HepG2 (cell line): Measurements from ENCODE around the gene BMP2. TPM values are rescaled to one million over a fixed set of nuclear protein-coding genes. Genes with fewer than 3 reads are reported as not detected.

Source experiments
- ATAC-seq: fragments of 200-7000 bp; cut with Tn5 transposase; 3 replicates; pipeline ENCODE4 v1.9.1; 2020; ENCODE audit warnings: mild to moderate bottlenecking, moderate library complexity
- BruUV-seq: library from RNA; stranded (reverse); fragments of 400-500 nt; replicated peaks from 2 replicates; lab custom pipeline; 2021; lab: Mats Ljungman, UMichigan
- CTCF ChIA-PET: fragments of 300-600 bp; formaldehyde crosslinking; extraction: SDS; loops from one replicate; lab custom pipeline; 2021; ENCODE audit warnings: low total read pairs, inconsistent platforms, low intra/inter-chr PET ratio; lab: Yijun Ruan, JAX
- POLR2A ChIA-PET: fragments of 350-600 bp; sonication (Branson Sonifier 250); formaldehyde crosslinking; loops from one replicate; lab custom pipeline; 2020; ENCODE audit warnings: antibody characterized with exemption, inconsistent platforms; lab: Yijun Ruan, JAX
- DNase-seq: peaks from one replicate; pipeline ENCODE4 v3.0.0-alpha.2; 2015; ENCODE audit warnings: low spot score
- FAIRE-seq: peaks from 3 replicates; lab custom pipeline; 2011; peaks lifted over from hg19 to GRCh38; lab: Jason Lieb, UNC
- H2AFZ ChIP-seq: one replicate; pipeline ENCODE4 v1.6.1; 2011; ENCODE audit warnings: low read length, inconsistent platforms
- H3K27ac ChIP-seq: fragments of 300-600 bp; 3 replicates; pipeline ENCODE4 v1.8.0; 2011; ENCODE audit warnings: mixed run types, mild to moderate bottlenecking, mixed read lengths, low read length, inconsistent platforms; ENCODE audit not compliant: insufficient read depth; ENCODE audit errors: extremely low read length
- H3K27me3 ChIP-seq, 2 experiments: fragments of 200-600 bp in 1 of 2; 2 replicates in 1 of 2; 3 replicates in 1 of 2; pipeline versions ENCODE4 v1.6.0 to v1.8.0; 2011; ENCODE audit warnings: low read length in 2 of 2, mild to moderate bottlenecking in 2 of 2, moderate library complexity in 2 of 2, inconsistent platforms in 1 of 2; ENCODE audit not compliant: insufficient read depth in 2 of 2, control insufficient read depth in 1 of 2
- H3K36me3 ChIP-seq, 2 experiments: fragments of 200-600 bp in 1 of 2; replicated peaks in 1 of 2; 2 replicates in 1 of 2; 3 replicates in 1 of 2; pipeline versions ENCODE4 v1.5.1 to v1.8.0; 2011; ENCODE audit warnings: low read length in 2 of 2, inconsistent platforms in 1 of 2; ENCODE audit not compliant: insufficient read depth in 2 of 2, control insufficient read depth in 1 of 2
- H3K4me1 ChIP-seq: 2 replicates; pipeline ENCODE4 v1.5.1; 2012; ENCODE audit warnings: low read length, inconsistent platforms; ENCODE audit not compliant: insufficient read depth
- H3K4me2 ChIP-seq: 2 replicates; pipeline ENCODE4 v1.6.0; 2011; ENCODE audit warnings: low read depth, low read length, inconsistent platforms
- H3K4me3 ChIP-seq, 3 experiments: fragments of 200-600 bp in 1 of 3; sonication (generic), shearing (Covaris generic) in 1 of 3; replicated peaks in 1 of 3; 2 replicates each; pipeline ENCODE4 v1.5.1; 2011 to 2016; ENCODE audit warnings: low read length in 3 of 3, inconsistent platforms in 2 of 3, low read depth in 2 of 3, mild to moderate bottlenecking in 2 of 3, control low read depth in 1 of 3, mixed read lengths in 1 of 3; ENCODE audit not compliant: insufficient read depth in 1 of 3
- H3K79me2 ChIP-seq: one replicate; pipeline ENCODE4 v1.6.1; 2011; ENCODE audit warnings: low read length, inconsistent platforms; ENCODE audit not compliant: insufficient read depth
- H3K9ac ChIP-seq: 2 replicates; pipeline ENCODE4 v1.6.0; 2011; ENCODE audit warnings: mild to moderate bottlenecking, low read depth, low read length, inconsistent platforms; ENCODE audit not compliant: insufficient read depth
- H3K9me3 ChIP-seq: 2 replicates; pipeline ENCODE4 v1.5.1; 2012; ENCODE audit warnings: mild to moderate bottlenecking, low read length
- H4K20me1 ChIP-seq: 2 replicates; pipeline ENCODE4 v1.6.0; 2011; ENCODE audit warnings: inconsistent platforms, mild to moderate bottlenecking, low read length, moderate library complexity; ENCODE audit not compliant: insufficient read depth
- ISL2 ChIP-seq: sonication (generic); formaldehyde crosslinking; IDR thresholded peaks from 2 replicates; pipeline ENCODE4 v1.5.0; 2020; ENCODE audit warnings: missing genetic modification reagents
- KLF11 ChIP-seq: IDR thresholded peaks from 2 replicates; pipeline ENCODE4 v1.6.1; 2016; ENCODE audit warnings: missing compliant biosample characterization
- KLF13 ChIP-seq: sonication (generic); formaldehyde crosslinking; IDR thresholded peaks from 2 replicates; pipeline ENCODE4 v1.4.0; 2020; ENCODE audit warnings: mild to moderate bottlenecking, missing genetic modification reagents
- MED13 ChIP-seq: sonication (generic); formaldehyde crosslinking; IDR thresholded peaks from 2 replicates; pipeline ENCODE4 v1.5.0; 2020; ENCODE audit warnings: missing genetic modification reagents
- PHB2 ChIP-seq: fragments of 450-650 bp; IDR thresholded peaks from 2 replicates; pipeline ENCODE4 v1.6.1; 2018; ENCODE audit not compliant: partially characterized antibody
- ZNF446 ChIP-seq: sonication (generic); formaldehyde crosslinking; IDR thresholded peaks from 2 replicates; pipeline ENCODE4 v1.5.0; 2020; ENCODE audit warnings: mild to moderate bottlenecking, missing genetic modification reagents
- ZNF572 ChIP-seq: sonication (generic); formaldehyde crosslinking; IDR thresholded peaks from 2 replicates; pipeline ENCODE4 v1.5.1; 2020; ENCODE audit warnings: mild to moderate bottlenecking, missing genetic modification reagents
- ZNF850 ChIP-seq: sonication (generic); formaldehyde crosslinking; conservative IDR thresholded peaks from 2 replicates; pipeline ENCODE4 v1.9.0; 2021; ENCODE audit warnings: mild to moderate bottlenecking, missing genetic modification reagents
- WGBS: methylation state at CpG from one replicate; pipeline ENCODE4 v1.1.6; 2017; ENCODE audit warnings: low lambda C conversion rate; 5-methylcytosine and 5-hydroxymethylcytosine counted together
- in situ Hi-C: cut with HindIII; loops from 2 replicates; pipeline ENCODE4 v1.10.0; 2017; ENCODE audit warnings: low pct_unique_long_range_greater_than_20kb; ENCODE audit not compliant: extremely low pct_ligation_motif_present
- intact Hi-C: fragments of 100-400 bp; cut with micrococcal nuclease; formaldehyde crosslinking; loops from one replicate; pipeline ENCODE4 v1.10.0; 2022; ENCODE audit not compliant: unreplicated experiment
- polyA plus RNA-seq, 8 experiments: library from polyadenylated mRNA; depleted of rRNA in 3 of 8; stranded (reverse) in 7 of 8; unstranded in 1 of 8; fragments of >200 nt; fragmentation: Illumina TruSeq in 4 of 8; extraction: Trizol in 4 of 8; gene quantifications; 2 replicates each; pipeline versions ENCODE4 v1.2.1 to v1.2.3, GENCODE V29; 2011 to 2016; ENCODE audit warnings: low read depth in 4 of 8, missing spikeins in 1 of 8, mixed read lengths in 1 of 8; ENCODE audit not compliant: insufficient read depth in 1 of 8
- total RNA-seq, 5 experiments: library from RNA; depleted of rRNA; stranded (reverse); fragments of >200 nt; fragmentation: Illumina TruSeq; extraction: Trizol; gene quantifications; 2 replicates each; pipeline ENCODE4 v1.2.3, GENCODE V29; 2016; ENCODE audit warnings: low read depth in 1 of 5
- TF ChIP-seq, protein P1 (sequence below): sonication (generic); formaldehyde crosslinking; IDR thresholded peaks from 2 replicates; pipeline ENCODE4 v1.4.0; 2020; ENCODE audit warnings: missing genetic modification reagents
- TF ChIP-seq, protein P2 (sequence below): sonication (generic); formaldehyde crosslinking; IDR thresholded peaks from 2 replicates; pipeline ENCODE4 v1.8.0; 2022; ENCODE audit warnings: mild to moderate bottlenecking, missing genetic modification reagents, borderline replicate concordance
- TF ChIP-seq, protein P3 (sequence below): IDR thresholded peaks from 2 replicates; pipeline ENCODE4 v1.6.1; 2016; ENCODE audit warnings: missing compliant biosample characterization, missing genetic modification reagents, borderline replicate concordance
- TF ChIP-seq, protein P4 (sequence below): sonication (generic); formaldehyde crosslinking; IDR thresholded peaks from 2 replicates; pipeline ENCODE4 v1.4.0; 2020; ENCODE audit warnings: missing genetic modification reagents

Gene BMP2
- total and polyA plus RNA-seq, 2 of the 13 experiments (the other 11 are each of a cell fraction or from before 2014, with no cell fraction given): 0.02 to 0.03 TPM

DNA sequence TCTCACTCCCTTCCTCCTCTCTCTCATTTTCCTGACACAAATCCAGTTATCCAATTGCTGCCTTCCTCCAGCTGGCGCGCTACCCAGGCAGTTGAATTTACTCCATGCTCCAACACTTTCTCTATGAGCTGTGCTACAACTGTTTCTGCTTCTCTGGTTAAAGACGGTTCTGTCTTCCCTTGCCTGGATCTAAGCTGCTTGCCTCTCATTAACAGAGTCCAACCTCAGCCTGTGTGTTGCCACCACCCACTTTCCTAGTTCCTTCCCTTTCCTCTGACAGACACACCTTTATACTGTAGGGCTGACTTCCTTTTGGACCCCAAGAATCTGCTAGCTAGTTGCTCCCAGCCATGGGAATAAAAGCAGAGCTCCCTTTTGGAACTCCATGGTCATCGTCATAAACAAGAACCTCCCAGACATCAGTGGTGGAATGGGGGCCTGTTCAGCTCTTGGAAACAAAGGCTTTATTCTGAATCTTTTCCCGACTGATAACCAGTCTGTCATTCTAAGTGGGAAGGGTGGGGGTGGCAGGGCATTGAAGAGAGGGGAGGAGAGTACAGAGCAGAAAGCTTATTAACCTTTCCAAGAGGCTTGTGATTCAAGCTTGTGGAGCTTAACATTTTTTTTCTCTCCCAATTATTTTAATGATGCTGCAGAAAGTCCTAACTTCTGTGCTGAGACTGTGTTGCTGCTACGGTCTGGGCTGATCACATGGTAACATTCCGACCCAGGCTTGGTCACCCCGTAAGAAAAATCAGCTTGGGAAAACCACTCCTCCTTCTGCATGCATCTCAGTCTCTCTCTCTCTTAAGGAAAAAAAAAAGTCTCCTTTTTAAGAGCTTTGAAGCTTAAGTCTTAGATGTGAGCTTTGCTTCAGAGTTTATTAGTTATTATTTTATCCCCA, 31.3 kb upstream of the BMP2 start (continued):
- TF ChIP-seq, protein P1, sequence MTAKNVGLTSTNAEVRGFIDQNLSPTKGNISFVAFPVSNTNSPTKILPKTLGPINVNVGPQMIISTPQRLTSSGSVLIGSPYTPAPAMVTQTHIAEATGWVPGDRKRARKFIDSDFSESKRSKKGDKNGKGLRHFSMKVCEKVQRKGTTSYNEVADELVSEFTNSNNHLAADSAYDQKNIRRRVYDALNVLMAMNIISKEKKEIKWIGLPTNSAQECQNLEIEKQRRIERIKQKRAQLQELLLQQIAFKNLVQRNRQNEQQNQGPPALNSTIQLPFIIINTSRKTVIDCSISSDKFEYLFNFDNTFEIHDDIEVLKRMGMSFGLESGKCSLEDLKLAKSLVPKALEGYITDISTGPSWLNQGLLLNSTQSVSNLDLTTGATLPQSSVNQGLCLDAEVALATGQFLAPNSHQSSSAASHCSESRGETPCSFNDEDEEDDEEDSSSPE (CRISPR knock-in tag): no peak
- TF ChIP-seq, protein P2, sequence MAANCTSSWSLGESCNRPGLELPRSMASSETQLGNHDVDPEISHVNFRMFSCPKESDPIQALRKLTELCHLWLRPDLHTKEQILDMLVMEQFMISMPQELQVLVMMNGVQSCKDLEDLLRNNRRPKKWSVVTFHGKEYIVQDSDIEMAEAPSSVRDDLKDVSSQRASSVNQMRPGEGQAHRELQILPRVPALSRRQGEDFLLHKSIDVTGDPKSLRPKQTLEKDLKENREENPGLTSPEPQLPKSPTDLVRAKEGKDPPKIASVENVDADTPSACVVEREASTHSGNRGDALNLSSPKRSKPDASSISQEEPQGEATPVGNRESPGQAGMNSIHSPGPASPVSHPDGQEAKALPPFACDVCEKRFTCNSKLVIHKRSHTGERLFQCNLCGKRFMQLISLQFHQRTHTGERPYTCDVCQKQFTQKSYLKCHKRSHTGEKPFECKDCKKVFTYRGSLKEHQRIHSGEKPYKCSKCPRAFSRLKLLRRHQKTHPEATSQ (CRISPR knock-in tag): no peak
- TF ChIP-seq ZNF850 (no peak), ISL2 (CRISPR knock-in tag) (no peak), KLF13 (CRISPR knock-in tag) (no peak)

DNA sequence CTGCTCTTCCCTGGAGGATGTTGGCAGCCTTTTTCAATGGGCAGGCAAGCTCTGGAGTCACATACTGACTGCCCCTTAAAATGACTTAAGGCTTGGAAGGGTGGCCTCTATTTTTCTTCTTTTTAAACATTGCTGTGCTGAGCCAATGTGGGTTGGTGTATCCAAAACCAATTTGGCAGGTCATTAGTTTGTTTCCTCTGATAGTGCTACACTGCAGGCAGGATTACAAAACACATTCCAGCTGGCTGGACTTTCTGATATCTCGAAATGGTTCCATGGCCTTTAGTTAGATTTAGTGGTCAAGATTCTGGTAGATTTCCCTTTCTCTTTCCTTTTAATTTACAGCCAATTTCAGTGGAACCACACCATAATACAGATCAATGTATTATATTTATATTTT, 28.1 kb upstream of the BMP2 start:
- intact Hi-C loops (no loop called here), in situ Hi-C loops (no loop called here)
- BruUV-seq: no TSS peak
- POLR2A ChIA-PET: no interaction called here
- DNase-seq (no peak), ATAC-seq (no peak), FAIRE-seq (no peak)
- Histone ChIP-seq H3K27me3 (peaks cover 0 to 2% of the 10 kb centered on the region in 2 experiments; a peak in 1 of 5 replicates), H2AFZ (no peak overlapping the region), H3K4me3 (no peak overlapping the region), H3K27ac (no peak overlapping the region), H3K79me2 (no peaks in the 10 kb centered on the region), H3K36me3 (no peaks in the 10 kb centered on the region), H3K9ac (no peak overlapping the region), H3K4me2 (no peak overlapping the region), H4K20me1 (no peaks in the 10 kb centered on the region), H3K4me1 (no peaks in the 10 kb centered on the region), H3K9me3 (no peaks in the 10 kb centered on the region)
- CTCF ChIA-PET: no interaction called here
- TF ChIP-seq, protein P3, sequence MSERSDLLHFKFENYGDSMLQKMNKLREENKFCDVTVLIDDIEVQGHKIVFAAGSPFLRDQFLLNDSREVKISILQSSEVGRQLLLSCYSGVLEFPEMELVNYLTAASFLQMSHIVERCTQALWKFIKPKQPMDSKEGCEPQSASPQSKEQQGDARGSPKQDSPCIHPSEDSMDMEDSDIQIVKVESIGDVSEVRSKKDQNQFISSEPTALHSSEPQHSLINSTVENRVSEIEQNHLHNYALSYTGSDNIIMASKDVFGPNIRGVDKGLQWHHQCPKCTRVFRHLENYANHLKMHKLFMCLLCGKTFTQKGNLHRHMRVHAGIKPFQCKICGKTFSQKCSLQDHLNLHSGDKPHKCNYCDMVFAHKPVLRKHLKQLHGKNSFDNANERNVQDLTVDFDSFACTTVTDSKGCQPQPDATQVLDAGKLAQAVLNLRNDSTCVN: no peak
- no peak for TF ChIP-seq ZNF446 (CRISPR knock-in tag)
- no peak for TF ChIP-seq ZNF572 (CRISPR knock-in tag)
- TF ChIP-seq, protein P4, sequence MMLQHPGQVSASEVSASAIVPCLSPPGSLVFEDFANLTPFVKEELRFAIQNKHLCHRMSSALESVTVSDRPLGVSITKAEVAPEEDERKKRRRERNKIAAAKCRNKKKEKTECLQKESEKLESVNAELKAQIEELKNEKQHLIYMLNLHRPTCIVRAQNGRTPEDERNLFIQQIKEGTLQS (CRISPR knock-in tag): no peak
- no peak for TF ChIP-seq PHB2
- no peak for TF ChIP-seq KLF11 (CRISPR knock-in tag)
- no peak for TF ChIP-seq MED13
- 0% methylated on average over 1 of the region's 1 CpG for WGBS
